ENCODE data around the gene RTL10. TPM values are rescaled to one million over a fixed set of nuclear protein-coding genes. Genes with fewer than 3 reads are reported as not detected.

RTL10 gene
- total RNA-seq, 1 experiment from 2014 or later: 24.4 TPM

DNA sequence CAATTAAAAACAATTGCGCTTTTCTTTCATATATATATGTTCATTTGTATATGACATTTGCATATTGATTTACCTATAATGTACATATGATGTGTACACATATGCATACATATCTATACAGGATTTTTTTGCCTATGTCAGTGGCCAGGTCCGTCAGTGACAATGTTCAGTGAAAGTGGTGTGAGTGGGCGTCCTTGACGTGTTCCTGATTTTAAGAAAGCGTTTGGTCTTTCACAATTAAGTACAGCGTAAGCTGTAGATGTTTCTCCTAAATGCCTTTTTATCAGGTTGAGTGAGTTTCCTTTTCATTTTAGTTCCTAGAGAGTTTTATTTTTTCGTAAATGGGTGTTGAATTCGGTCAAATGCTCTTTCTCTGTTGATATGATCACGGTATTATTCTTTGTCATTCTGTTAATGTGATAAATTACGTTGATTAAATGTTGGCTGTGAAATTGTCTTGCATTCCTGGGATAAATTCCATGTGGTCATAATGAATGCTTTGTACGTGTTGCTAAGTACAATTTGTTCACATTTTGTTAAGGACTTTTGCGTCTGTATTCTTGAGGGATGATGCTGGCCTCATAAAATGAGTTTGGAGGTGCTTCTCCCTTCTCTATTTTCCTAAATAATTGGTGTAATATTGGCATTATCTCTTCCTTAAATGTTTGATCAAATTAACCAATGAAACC is 10.6 kb upstream of the RTL10 start:
- no peak overlapping the region for H3K27ac ChIP-seq (ENCODE audit: insufficient read length, low read depth, low read length)
- TF ChIP-seq, protein P1, sequence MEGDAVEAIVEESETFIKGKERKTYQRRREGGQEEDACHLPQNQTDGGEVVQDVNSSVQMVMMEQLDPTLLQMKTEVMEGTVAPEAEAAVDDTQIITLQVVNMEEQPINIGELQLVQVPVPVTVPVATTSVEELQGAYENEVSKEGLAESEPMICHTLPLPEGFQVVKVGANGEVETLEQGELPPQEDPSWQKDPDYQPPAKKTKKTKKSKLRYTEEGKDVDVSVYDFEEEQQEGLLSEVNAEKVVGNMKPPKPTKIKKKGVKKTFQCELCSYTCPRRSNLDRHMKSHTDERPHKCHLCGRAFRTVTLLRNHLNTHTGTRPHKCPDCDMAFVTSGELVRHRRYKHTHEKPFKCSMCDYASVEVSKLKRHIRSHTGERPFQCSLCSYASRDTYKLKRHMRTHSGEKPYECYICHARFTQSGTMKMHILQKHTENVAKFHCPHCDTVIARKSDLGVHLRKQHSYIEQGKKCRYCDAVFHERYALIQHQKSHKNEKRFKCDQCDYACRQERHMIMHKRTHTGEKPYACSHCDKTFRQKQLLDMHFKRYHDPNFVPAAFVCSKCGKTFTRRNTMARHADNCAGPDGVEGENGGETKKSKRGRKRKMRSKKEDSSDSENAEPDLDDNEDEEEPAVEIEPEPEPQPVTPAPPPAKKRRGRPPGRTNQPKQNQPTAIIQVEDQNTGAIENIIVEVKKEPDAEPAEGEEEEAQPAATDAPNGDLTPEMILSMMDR (conservative IDR thresholded peaks at IDR 0.05): no peak
- no peak overlapping the region for H4K5ac ChIP-seq (ENCODE audit: insufficient read length, low read depth, low read length)

More for the DNA sequence above, 10.6 kb upstream of the RTL10 start:
- Histone ChIP-seq H3T11ph (ENCODE audit: low read length) (no peak overlapping the region), H3K23me2 (ENCODE audit: insufficient read length, low read depth, low read length, poor library complexity, severe bottlenecking) (no peaks in the 10 kb centered on the region), H3K79me2 (ENCODE audit: insufficient read depth, low read length) (no peaks in the 10 kb centered on the region), H3K4me2 (ENCODE audit: insufficient read depth, insufficient read length, low read length) (no peak overlapping the region), H4K8ac (replicated peaks; ENCODE audit: insufficient read length, low read depth, low read length) (no peak overlapping the region), H2AK5ac (ENCODE audit: insufficient read length, low read length) (no peak overlapping the region), H2BK15ac (ENCODE audit: low read depth, low read length) (no peak overlapping the region), H4K91ac (ENCODE audit: insufficient read length, low read depth, low read length) (no peak overlapping the region), H3K56ac (ENCODE audit: insufficient read length, low read depth, low read length) (no peak overlapping the region), H3K23ac (ENCODE audit: insufficient read length, low read depth, low read length) (no peak overlapping the region), H2BK12ac (ENCODE audit: insufficient read length, low read depth, low read length) (no peak overlapping the region), H2BK120ac (ENCODE audit: low read depth, low read length, poor library complexity, severe bottlenecking) (no peak overlapping the region), H4K20me1 (ENCODE audit: control insufficient read depth, insufficient read depth, insufficient read length) (no peaks in the 10 kb centered on the region), H3K4ac (ENCODE audit: low read depth, low read length) (no peak overlapping the region), H3K9me3 (ENCODE audit: control insufficient read depth, low read depth, low read length) (no peaks in the 10 kb centered on the region), H2AFZ (ENCODE audit: low read length) (no peak overlapping the region), H3K79me1 (ENCODE audit: insufficient read depth, low read depth, low read length, poor library complexity, severe bottlenecking) (no peaks in the 10 kb centered on the region), H3K4me1 (ENCODE audit: insufficient read depth, low read length) (no peaks in the 10 kb centered on the region), H2BK5ac (ENCODE audit: insufficient read length, low read length) (no peak overlapping the region), H2BK20ac (ENCODE audit: low read depth, low read length, poor library complexity, severe bottlenecking) (no peak overlapping the region), H3K14ac (ENCODE audit: insufficient read depth, low read length) (no peak overlapping the region), H3K18ac (ENCODE audit: insufficient read length, low read depth, low read length) (no peak overlapping the region), H3K9ac (ENCODE audit: extremely low read depth, insufficient read length, low read length) (no peak overlapping the region), H3K27me3 (ENCODE audit: insufficient read depth, low read length) (no peaks in the 10 kb centered on the region)
- DNase-seq: no peak
- WGBS (ENCODE audit: extremely low coverage, insufficient read length, low lambda C conversion rate): no CpG with 5 or more reads among the region's 12 CpGs
- Mint-ChIP-seq H3K36me3 (ENCODE audit: insufficient read depth in 1 of 3, low read depth in 3 of 3) (no peaks in the 10 kb centered on the region), H3K4me3 (no peak overlapping the region), H3K4me1 (peaks cover 19 to 25% of the 10 kb centered on the region in 2 experiments), H3K27me3 (ENCODE audit: low read depth) (no peaks in the 10 kb centered on the region; the same call in 1 of the 2 replicates), H3K9me3 (no peaks in the 10 kb centered on the region), H3K27ac (no peak overlapping the region)

All from H9 (cell line).